AG09319 (cell line): Measurements from ENCODE around the gene ARHGAP15.

ENCODE experiments used
- DNase-seq: peaks from one replicate; pipeline ENCODE4 v3.0.0-alpha.2; 2010; ENCODE audit warnings: low read depth; ENCODE audit errors: extremely low read depth
- CTCF ChIP-seq: IDR thresholded peaks from 2 replicates; pipeline ENCODE4 v1.5.1; 2011; ENCODE audit warnings: low read depth, mild to moderate bottlenecking, inconsistent platforms, low read length, moderate library complexity

ARHGAP15 gene

GRCh38 chr2:143458258-143459190, 329.3 kb downstream of the ARHGAP15 start:
- DNase-seq: no peak
- no peak for TF ChIP-seq CTCF

GRCh38 chr2:143460382-143460781, 331.2 kb downstream of the ARHGAP15 start:
- DNase-seq: no peak
- no peak for TF ChIP-seq CTCF

- DNase-seq: no peak
- no peak for TF ChIP-seq CTCF
These were observed 334.5 kb downstream of the ARHGAP15 start for GRCh38 chr2:143463719-143464118.

GRCh38 chr2:143466391-143466790, 337.2 kb downstream of the ARHGAP15 start:
- TF ChIP-seq CTCF: no peak
- no peak for DNase-seq

GRCh38 chr2:143467011-143467410, 337.8 kb downstream of the ARHGAP15 start:
- no peak for TF ChIP-seq CTCF
- no peak for DNase-seq

GRCh38 chr2:143468341-143468888, 339.2 kb downstream of the ARHGAP15 start:
- no peak for TF ChIP-seq CTCF
- no peak for DNase-seq

GRCh38 chr2:143469323-143469722, 340.1 kb downstream of the ARHGAP15 start:
- no peak for DNase-seq
- TF ChIP-seq CTCF: no peak
